Naive B cell (primary cell): ENCODE measurements around the gene AXIN1. TPM values are rescaled to one million over a fixed set of nuclear protein-coding genes. Genes with fewer than 3 reads are reported as not detected.

Experiments
- ATAC-seq, 2 donors: fragments of 150-1000 bp; cut with Tn5 transposase; 2 replicates each; pipeline ENCODE4 v1.10.0; 2021; ENCODE audit warnings: low read depth in 2 of 2, mild to moderate bottlenecking in 2 of 2, moderate library complexity in 2 of 2
- DNase-seq: peaks from one replicate; pipeline ENCODE4 v3.0.0; 2022
- H3K27ac Mint-ChIP-seq, 6 donors: one replicate each; pipeline ENCODE4 v1.8.0; 2020 to 2022; ENCODE audit warnings: mild to moderate bottlenecking in 6 of 6, mixed read lengths in 6 of 6, moderate library complexity in 5 of 6, inconsistent platforms in 2 of 6
- H3K27me3 Mint-ChIP-seq, 3 donors: one replicate each; pipeline ENCODE4 v1.8.0; 2021 to 2022; ENCODE audit warnings: mixed read lengths in 3 of 3, mild to moderate bottlenecking in 1 of 3
- H3K36me3 Mint-ChIP-seq, 2 donors: one replicate each; pipeline ENCODE4 v1.8.0; 2020 to 2022; ENCODE audit warnings: mixed read lengths in 2 of 2, inconsistent platforms in 1 of 2, mild to moderate bottlenecking in 1 of 2
- H3K4me1 Mint-ChIP-seq, 3 donors: one replicate each; pipeline ENCODE4 v1.8.0; 2020 to 2022; ENCODE audit warnings: mixed read lengths in 3 of 3, inconsistent platforms in 1 of 3, mild to moderate bottlenecking in 1 of 3, moderate library complexity in 1 of 3
- H3K4me3 Mint-ChIP-seq, 8 donors: one replicate each; pipeline ENCODE4 v1.8.0; 2020 to 2022; ENCODE audit warnings: mild to moderate bottlenecking in 8 of 8, mixed read lengths in 8 of 8, moderate library complexity in 8 of 8, inconsistent platforms in 2 of 8
- H3K9me3 Mint-ChIP-seq, 7 donors: one replicate each; pipeline ENCODE4 v1.8.0; 2020 to 2022; ENCODE audit warnings: mixed read lengths in 7 of 7, mild to moderate bottlenecking in 5 of 7, inconsistent platforms in 2 of 7, moderate library complexity in 1 of 7
- polyA plus RNA-seq, 6 donors: library from polyadenylated mRNA; unstranded; fragments of 300-500 nt; fragmentation: Illumina TruSeq; gene quantifications; one replicate each; pipeline ENCODE4 v1.2.3, GENCODE V29; 2021; ENCODE audit warnings: low read depth in 6 of 6

AXIN1 gene
- polyA plus RNA-seq, 6 donors from 2014 or later, result 0.93 to 2.7 (median 1.9) TPM

- H3K36me3 Mint-ChIP-seq, result no peaks in the 10 kb centered on the region
Observed at GRCh38 chr16:297832-298231, 54.7 kb downstream of the AXIN1 start.

GRCh38 chr16:296806-297510, 55.6 kb downstream of the AXIN1 start:
- Mint-ChIP-seq H3K4me3 (no peak overlapping the region), H3K27me3 (no peaks in the 10 kb centered on the region), H3K9me3 (no peaks in the 10 kb centered on the region), H3K27ac (no peak overlapping the region), H3K36me3 (no peaks in the 10 kb centered on the region), H3K4me1 (peaks cover 0 to 3% (median 0%) of the 10 kb centered on the region in 3 donors)
- ATAC-seq, result no peak
- DNase-seq, result no peak

More at GRCh38 chr16:297832-298231, 54.7 kb downstream of the AXIN1 start:
- Mint-ChIP-seq H3K27me3 (no peaks in the 10 kb centered on the region), H3K4me3 (no peak overlapping the region), H3K9me3 (no peaks in the 10 kb centered on the region), H3K4me1 (no peaks in the 10 kb centered on the region), H3K27ac (no peak overlapping the region)
- DNase-seq (no peak), ATAC-seq (no peak)

GRCh38 chr16:296276-296675, 56.2 kb downstream of the AXIN1 start:
- ATAC-seq (no peak), DNase-seq (no peak)
- Mint-ChIP-seq H3K27me3 (no peaks in the 10 kb centered on the region), H3K36me3 (no peaks in the 10 kb centered on the region), H3K4me3 (no peak overlapping the region), H3K27ac (no peak overlapping the region), H3K4me1 (peaks cover 0 to 3% (median 0%) of the 10 kb centered on the region in 3 donors), H3K9me3 (no peaks in the 10 kb centered on the region)

- Mint-ChIP-seq H3K9me3 (no peaks in the 10 kb centered on the region), H3K4me3 (no peak overlapping the region), H3K27me3 (no peaks in the 10 kb centered on the region), H3K4me1 (peaks cover 0 to 3% (median 0%) of the 10 kb centered on the region in 3 donors), H3K27ac (peak overlapping the region in 1 of 6 donors; percentile 69), H3K36me3 (peaks cover 0 to 2% of the 10 kb centered on the region in 2 donors)
- no peak for ATAC-seq
- no peak for DNase-seq
Observed at GRCh38 chr16:293043-293775, 59.3 kb downstream of the AXIN1 start.

- Mint-ChIP-seq H3K27ac (peak overlapping the region in 1 of 6 donors; percentile 30), H3K36me3 (peaks cover 0 to 8% of the 10 kb centered on the region in 2 donors)
Observed at GRCh38 chr16:291539-291938, 61.0 kb downstream of the AXIN1 start.

GRCh38 chr16:290681-291405, 61.7 kb downstream of the AXIN1 start:
- no peaks in the 10 kb centered on the region for H3K27me3 Mint-ChIP-seq
- no peak overlapping the region for H3K27ac Mint-ChIP-seq
- H3K4me1 Mint-ChIP-seq, result peaks cover 0 to 3% (median 3%) of the 10 kb centered on the region in 3 donors
- no peaks in the 10 kb centered on the region for H3K9me3 Mint-ChIP-seq
- no peak for DNase-seq
- H3K36me3 Mint-ChIP-seq, result peaks cover 0 to 8% of the 10 kb centered on the region in 2 donors
- ATAC-seq, result no peak
- peak overlapping the region in 1 of 8 donors; percentile 25 for H3K4me3 Mint-ChIP-seq

More at GRCh38 chr16:291539-291938, 61.0 kb downstream of the AXIN1 start:
- Mint-ChIP-seq H3K27me3 (no peaks in the 10 kb centered on the region), H3K4me3 (no peak overlapping the region), H3K4me1 (peaks cover 0 to 3% (median 0%) of the 10 kb centered on the region in 3 donors), H3K9me3 (no peaks in the 10 kb centered on the region)
- DNase-seq, result no peak
- ATAC-seq, result no peak

- Mint-ChIP-seq H3K4me1 (peaks cover 0 to 3% (median 3%) of the 10 kb centered on the region in 3 donors), H3K4me3 (no peak overlapping the region), H3K27ac (no peak overlapping the region), H3K27me3 (no peaks in the 10 kb centered on the region), H3K9me3 (no peaks in the 10 kb centered on the region), H3K36me3 (peaks cover 0 to 8% of the 10 kb centered on the region in 2 donors)
- DNase-seq (no peak), ATAC-seq (no peak)
Observed at GRCh38 chr16:290015-290680, 62.4 kb downstream of the AXIN1 start.

GRCh38 chr16:289395-289997, 63.0 kb downstream of the AXIN1 start:
- peaks cover 0 to 3% (median 3%) of the 10 kb centered on the region in 3 donors for H3K4me1 Mint-ChIP-seq
- H3K27ac Mint-ChIP-seq, result no peak overlapping the region
- DNase-seq (no peak), ATAC-seq (no peak)
- no peaks in the 10 kb centered on the region for H3K27me3 Mint-ChIP-seq
- no peak overlapping the region for H3K4me3 Mint-ChIP-seq
- H3K9me3 Mint-ChIP-seq, result no peaks in the 10 kb centered on the region
- H3K36me3 Mint-ChIP-seq, result peaks cover 0 to 8% of the 10 kb centered on the region in 2 donors

- Mint-ChIP-seq H3K27me3 (no peaks in the 10 kb centered on the region), H3K4me3 (no peak overlapping the region), H3K27ac (no peak overlapping the region)
Observed at GRCh38 chr16:287981-288920, 64.3 kb downstream of the AXIN1 start.

GRCh38 chr16:287298-287811, 65.2 kb downstream of the AXIN1 start:
- no peak for DNase-seq
- Mint-ChIP-seq H3K27me3 (no peaks in the 10 kb centered on the region), H3K27ac (no peak overlapping the region), H3K36me3 (peaks cover 0 to 8% of the 10 kb centered on the region in 2 donors), H3K4me1 (peaks cover 0 to 3% (median 0%) of the 10 kb centered on the region in 3 donors), H3K9me3 (no peaks in the 10 kb centered on the region), H3K4me3 (no peak overlapping the region)
- no peak for ATAC-seq

More at GRCh38 chr16:287981-288920, 64.3 kb downstream of the AXIN1 start:
- ATAC-seq, result no peak
- Mint-ChIP-seq H3K36me3 (peaks cover 0 to 8% of the 10 kb centered on the region in 2 donors), H3K4me1 (peaks cover 0 to 3% (median 3%) of the 10 kb centered on the region in 3 donors), H3K9me3 (no peaks in the 10 kb centered on the region)
- DNase-seq, result no peak

- ATAC-seq (no peak), DNase-seq (no peak)
- H3K9me3 Mint-ChIP-seq, result no peaks in the 10 kb centered on the region
- H3K4me1 Mint-ChIP-seq, result peaks cover 0 to 3% (median 0%) of the 10 kb centered on the region in 3 donors
- peaks cover 0 to 8% of the 10 kb centered on the region in 2 donors for H3K36me3 Mint-ChIP-seq
- peaks cover 0 to 5% (median 0%) of the 10 kb centered on the region in 3 donors for H3K27me3 Mint-ChIP-seq
- H3K27ac Mint-ChIP-seq, result no peak overlapping the region
- H3K4me3 Mint-ChIP-seq, result no peak overlapping the region
Observed at GRCh38 chr16:286491-287297, 65.8 kb downstream of the AXIN1 start.
